BLaER1 (cell line): ENCODE measurements around the gene SH3GL3.

Source experiments
- H3K27ac ChIP-seq: shearing (Covaris generic); formaldehyde crosslinking; 2 replicates; pipeline ENCODE4 v1.8.1; 2022
- H3K27me3 ChIP-seq: shearing (Covaris generic); formaldehyde crosslinking; 2 replicates; pipeline ENCODE4 v1.8.1; 2022
- H3K36me3 ChIP-seq: shearing (Covaris generic); formaldehyde crosslinking; 2 replicates; pipeline ENCODE4 v1.8.1; 2022
- H3K4me1 ChIP-seq: shearing (Covaris generic); formaldehyde crosslinking; 2 replicates; pipeline ENCODE4 v1.8.1; 2022
- H3K4me2 ChIP-seq: shearing (Covaris generic); formaldehyde crosslinking; 2 replicates; pipeline ENCODE4 v1.8.1; 2022
- H3K4me3 ChIP-seq: shearing (Covaris generic); formaldehyde crosslinking; 2 replicates; pipeline ENCODE4 v1.8.1; 2022
- H3K9ac ChIP-seq: shearing (Covaris generic); formaldehyde crosslinking; 2 replicates; pipeline ENCODE4 v1.8.1; 2022
- H3K9me3 ChIP-seq: shearing (Covaris generic); formaldehyde crosslinking; 2 replicates; pipeline ENCODE4 v1.8.1; 2022
- H4K20me1 ChIP-seq: shearing (Covaris generic); formaldehyde crosslinking; 2 replicates; pipeline ENCODE4 v1.8.1; 2022
- Cebpa-rat ChIP-seq: shearing (Covaris generic); IDR thresholded peaks from 2 replicates; pipeline ENCODE4 v1.8.1; 2022

The SH3GL3 gene

DNA sequence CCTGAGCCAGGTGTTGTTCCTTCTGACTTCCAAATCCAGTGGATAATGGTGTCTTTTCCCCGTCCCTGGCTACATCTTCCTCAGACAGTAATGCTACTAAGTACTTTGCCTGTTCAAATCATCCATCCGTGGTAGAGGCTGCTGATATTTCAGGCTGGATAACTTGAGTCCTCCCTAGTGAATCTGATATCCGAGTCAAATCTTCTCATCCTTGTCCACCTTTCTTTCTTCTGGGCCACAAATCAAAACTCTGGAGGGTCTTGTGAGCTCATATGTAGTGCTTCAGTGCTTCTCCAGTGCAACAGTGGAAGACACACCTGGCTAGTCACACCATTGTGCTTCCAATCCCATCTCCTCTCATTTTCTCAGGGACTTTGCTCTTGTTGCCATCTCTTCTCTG, 11.2 kb downstream of the SH3GL3 start:
- no peak overlapping the region for H3K9ac ChIP-seq
- no peaks in the 10 kb centered on the region for H3K9me3 ChIP-seq
- no peaks in the 10 kb centered on the region for H3K36me3 ChIP-seq
- H4K20me1 ChIP-seq = no peaks in the 10 kb centered on the region
- no peak overlapping the region for H3K4me3 ChIP-seq
- TF ChIP-seq Cebpa-rat = no peak
- H3K4me2 ChIP-seq = no peak overlapping the region
- no peak overlapping the region for H3K27ac ChIP-seq
- H3K4me1 ChIP-seq = no peaks in the 10 kb centered on the region
- no peaks in the 10 kb centered on the region for H3K27me3 ChIP-seq

GRCh38 chr15:83462026-83462425, 14.9 kb downstream of the SH3GL3 start:
- no peak overlapping the region for H3K4me3 ChIP-seq
- H3K27ac ChIP-seq = no peak overlapping the region
- H3K4me2 ChIP-seq = no peak overlapping the region
- no peaks in the 10 kb centered on the region for H3K9me3 ChIP-seq
- peaks cover 6% of the 10 kb centered on the region for H3K4me1 ChIP-seq
- no peaks in the 10 kb centered on the region for H3K36me3 ChIP-seq
- TF ChIP-seq Cebpa-rat = no peak
- H3K27me3 ChIP-seq = no peaks in the 10 kb centered on the region
- H4K20me1 ChIP-seq = no peaks in the 10 kb centered on the region
- no peak overlapping the region for H3K9ac ChIP-seq

DNA sequence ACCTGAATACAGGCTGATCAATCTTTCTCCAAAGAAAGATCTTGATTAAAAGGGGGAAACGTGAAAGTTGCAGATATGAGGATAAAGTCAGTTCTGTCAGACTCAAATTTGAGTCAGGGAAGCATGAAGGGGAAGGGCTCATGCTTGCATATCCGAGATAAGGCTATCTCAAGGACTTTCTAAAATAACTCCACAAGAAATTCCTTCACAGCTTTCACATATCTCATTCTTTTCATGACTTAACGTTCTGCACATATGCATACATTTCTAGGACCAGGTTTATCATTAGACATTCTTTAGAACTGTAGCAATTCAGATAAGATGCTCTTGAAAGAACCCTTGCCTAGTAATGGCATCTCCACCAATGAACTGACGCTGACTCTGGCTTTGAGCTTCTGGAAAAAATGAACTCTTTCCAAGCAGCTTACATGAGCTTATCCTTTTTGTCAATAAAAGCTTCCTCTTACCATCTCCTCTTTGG, 15.9 kb downstream of the SH3GL3 start:
- Histone ChIP-seq H3K4me1 (peaks cover 6% of the 10 kb centered on the region), H3K27ac (no peak overlapping the region), H3K9me3 (no peaks in the 10 kb centered on the region), H3K4me2 (no peak overlapping the region), H4K20me1 (no peaks in the 10 kb centered on the region), H3K27me3 (no peaks in the 10 kb centered on the region), H3K4me3 (no peak overlapping the region), H3K36me3 (no peaks in the 10 kb centered on the region), H3K9ac (no peak overlapping the region)
- no peak for TF ChIP-seq Cebpa-rat

- no peak for TF ChIP-seq Cebpa-rat
Measured at GRCh38 chr15:83470887-83471286, 23.7 kb downstream of the SH3GL3 start.

DNA sequence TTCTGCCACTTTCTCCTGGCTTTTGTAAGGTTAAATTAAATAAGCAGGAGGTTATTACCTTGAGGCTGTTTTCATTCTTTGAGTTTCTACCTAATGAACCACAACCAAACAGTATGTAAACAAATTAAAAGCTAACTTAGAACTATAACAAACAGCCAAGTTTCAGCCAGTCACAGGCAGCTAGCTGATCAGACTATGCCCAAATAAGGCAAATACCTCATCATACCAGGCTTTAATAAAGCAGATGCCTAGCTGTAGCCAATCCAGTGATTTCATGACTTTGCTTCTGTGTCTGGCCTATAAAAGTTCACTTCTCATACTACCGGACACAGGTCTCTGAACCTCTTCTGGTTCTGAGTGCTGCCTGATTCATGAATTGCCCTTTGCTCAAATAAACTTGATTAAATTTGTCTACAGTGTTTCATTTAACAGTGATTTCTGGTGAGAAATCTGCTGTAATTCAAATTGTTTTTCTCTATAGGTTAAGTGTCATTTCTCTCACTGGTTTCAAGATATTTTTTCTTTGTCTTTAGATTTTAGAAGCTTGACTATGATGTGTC, 24.2 kb downstream of the SH3GL3 start:
- Histone ChIP-seq H3K4me2 (no peak overlapping the region), H3K27ac (no peak overlapping the region), H3K4me1 (no peaks in the 10 kb centered on the region), H3K4me3 (no peak overlapping the region), H3K9ac (no peak overlapping the region), H3K9me3 (no peaks in the 10 kb centered on the region), H3K36me3 (no peaks in the 10 kb centered on the region), H3K27me3 (no peaks in the 10 kb centered on the region), H4K20me1 (no peaks in the 10 kb centered on the region)
- no peak for TF ChIP-seq Cebpa-rat

More at GRCh38 chr15:83470887-83471286, 23.7 kb downstream of the SH3GL3 start:
- Histone ChIP-seq H3K27ac (no peak overlapping the region), H3K36me3 (no peaks in the 10 kb centered on the region), H3K4me3 (no peak overlapping the region), H3K27me3 (no peaks in the 10 kb centered on the region), H3K9me3 (no peaks in the 10 kb centered on the region), H4K20me1 (no peaks in the 10 kb centered on the region), H3K9ac (no peak overlapping the region), H3K4me2 (no peak overlapping the region), H3K4me1 (peaks cover 4% of the 10 kb centered on the region)

GRCh38 chr15:83472151-83472550, 25.0 kb downstream of the SH3GL3 start:
- no peaks in the 10 kb centered on the region for H3K4me1 ChIP-seq
- no peak overlapping the region for H3K4me2 ChIP-seq
- no peak for TF ChIP-seq Cebpa-rat
- H3K9me3 ChIP-seq = no peaks in the 10 kb centered on the region
- no peaks in the 10 kb centered on the region for H3K27me3 ChIP-seq
- H3K36me3 ChIP-seq = no peaks in the 10 kb centered on the region
- no peak overlapping the region for H3K9ac ChIP-seq
- no peak overlapping the region for H3K27ac ChIP-seq
- no peaks in the 10 kb centered on the region for H4K20me1 ChIP-seq
- no peak overlapping the region for H3K4me3 ChIP-seq

GRCh38 chr15:83472797-83473196, 25.7 kb downstream of the SH3GL3 start:
- no peak for TF ChIP-seq Cebpa-rat
- no peaks in the 10 kb centered on the region for H4K20me1 ChIP-seq
- no peak overlapping the region for H3K4me3 ChIP-seq
- H3K4me1 ChIP-seq = no peaks in the 10 kb centered on the region
- no peak overlapping the region for H3K4me2 ChIP-seq
- H3K27ac ChIP-seq = no peak overlapping the region
- no peaks in the 10 kb centered on the region for H3K9me3 ChIP-seq
- H3K9ac ChIP-seq = no peak overlapping the region
- H3K36me3 ChIP-seq = no peaks in the 10 kb centered on the region
- no peaks in the 10 kb centered on the region for H3K27me3 ChIP-seq

DNA sequence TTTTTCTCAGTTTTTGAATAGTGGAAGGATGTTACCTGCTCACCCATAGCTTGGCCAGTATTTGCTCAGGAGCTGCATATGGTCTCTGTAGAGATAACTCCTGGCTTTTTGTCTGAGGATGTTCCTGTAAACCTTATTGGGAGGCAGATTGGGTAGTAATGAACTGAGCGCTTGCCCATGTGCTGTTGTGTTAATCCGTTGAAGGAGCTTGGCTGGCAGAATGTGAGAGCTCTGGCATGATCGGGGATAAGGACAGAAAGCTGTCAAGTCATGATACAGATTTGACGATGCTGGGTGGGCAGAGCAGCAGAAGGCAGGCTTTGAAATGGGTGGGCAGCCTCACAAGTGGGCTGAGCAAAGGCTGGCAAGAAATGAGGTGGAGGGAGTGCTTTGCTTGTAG, 27.4 kb downstream of the SH3GL3 start:
- no peak overlapping the region for H3K27ac ChIP-seq
- no peaks in the 10 kb centered on the region for H3K27me3 ChIP-seq
- H3K4me1 ChIP-seq = no peaks in the 10 kb centered on the region

GRCh38 chr15:83475551-83475950, 28.4 kb downstream of the SH3GL3 start:
- Histone ChIP-seq H4K20me1 (no peaks in the 10 kb centered on the region), H3K9me3 (no peaks in the 10 kb centered on the region), H3K4me3 (no peak overlapping the region), H3K4me2 (no peak overlapping the region), H3K4me1 (no peaks in the 10 kb centered on the region), H3K9ac (no peak overlapping the region), H3K27ac (no peak overlapping the region), H3K36me3 (no peaks in the 10 kb centered on the region), H3K27me3 (no peaks in the 10 kb centered on the region)
- TF ChIP-seq Cebpa-rat = no peak

More for the DNA sequence above, 27.4 kb downstream of the SH3GL3 start:
- no peaks in the 10 kb centered on the region for H3K9me3 ChIP-seq
- H3K4me3 ChIP-seq = no peak overlapping the region
- H3K9ac ChIP-seq = no peak overlapping the region
- H3K4me2 ChIP-seq = no peak overlapping the region
- no peak for TF ChIP-seq Cebpa-rat
- no peaks in the 10 kb centered on the region for H4K20me1 ChIP-seq
- no peaks in the 10 kb centered on the region for H3K36me3 ChIP-seq

GRCh38 chr15:83476066-83476465, 28.9 kb downstream of the SH3GL3 start:
- no peak overlapping the region for H3K27ac ChIP-seq
- no peaks in the 10 kb centered on the region for H4K20me1 ChIP-seq
- H3K4me3 ChIP-seq = no peak overlapping the region
- no peaks in the 10 kb centered on the region for H3K9me3 ChIP-seq
- H3K27me3 ChIP-seq = no peaks in the 10 kb centered on the region
- TF ChIP-seq Cebpa-rat = no peak
- no peak overlapping the region for H3K4me2 ChIP-seq
- no peaks in the 10 kb centered on the region for H3K36me3 ChIP-seq
- H3K4me1 ChIP-seq = no peaks in the 10 kb centered on the region
- no peak overlapping the region for H3K9ac ChIP-seq

DNA sequence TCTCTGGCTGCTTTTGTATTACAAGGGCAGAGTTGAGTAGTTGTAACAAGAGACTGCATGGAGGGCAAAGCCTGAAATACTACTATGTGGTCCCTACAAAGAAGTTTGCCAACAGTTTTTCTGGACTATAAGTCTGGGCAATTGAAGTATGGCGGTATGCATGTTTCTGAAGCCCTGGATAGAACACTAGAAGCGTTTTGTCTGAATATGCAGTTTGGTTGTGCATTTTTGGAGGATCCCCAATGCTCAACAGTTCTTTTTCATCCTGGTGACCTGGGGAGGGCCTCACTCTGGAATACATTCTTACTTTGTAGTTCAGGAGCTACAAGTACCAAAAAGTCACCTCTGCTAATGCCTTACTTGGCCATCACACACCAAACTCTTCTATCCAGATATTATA, 29.6 kb downstream of the SH3GL3 start:
- no peak for TF ChIP-seq Cebpa-rat
- Histone ChIP-seq H3K4me2 (no peak overlapping the region), H3K36me3 (no peaks in the 10 kb centered on the region), H3K4me1 (no peaks in the 10 kb centered on the region), H3K9me3 (no peaks in the 10 kb centered on the region), H3K4me3 (no peak overlapping the region), H3K27me3 (no peaks in the 10 kb centered on the region), H4K20me1 (no peaks in the 10 kb centered on the region), H3K9ac (no peak overlapping the region), H3K27ac (no peak overlapping the region)
